Measurements from ENCODE around the gene EPHB1.

EPHB1 gene

GRCh38 chr3:134934933-134935332 lies 139.9 kb downstream of the EPHB1 start:
- in situ Hi-C loops (cut with MboI; ENCODE audit: low sequenced_read_pairs) = no loop called here
- DNase-seq (ENCODE audit: low spot score in 2 of 2) = no peak
- H3K9me3 ChIP-seq = no peaks in the 10 kb centered on the region

DNA sequence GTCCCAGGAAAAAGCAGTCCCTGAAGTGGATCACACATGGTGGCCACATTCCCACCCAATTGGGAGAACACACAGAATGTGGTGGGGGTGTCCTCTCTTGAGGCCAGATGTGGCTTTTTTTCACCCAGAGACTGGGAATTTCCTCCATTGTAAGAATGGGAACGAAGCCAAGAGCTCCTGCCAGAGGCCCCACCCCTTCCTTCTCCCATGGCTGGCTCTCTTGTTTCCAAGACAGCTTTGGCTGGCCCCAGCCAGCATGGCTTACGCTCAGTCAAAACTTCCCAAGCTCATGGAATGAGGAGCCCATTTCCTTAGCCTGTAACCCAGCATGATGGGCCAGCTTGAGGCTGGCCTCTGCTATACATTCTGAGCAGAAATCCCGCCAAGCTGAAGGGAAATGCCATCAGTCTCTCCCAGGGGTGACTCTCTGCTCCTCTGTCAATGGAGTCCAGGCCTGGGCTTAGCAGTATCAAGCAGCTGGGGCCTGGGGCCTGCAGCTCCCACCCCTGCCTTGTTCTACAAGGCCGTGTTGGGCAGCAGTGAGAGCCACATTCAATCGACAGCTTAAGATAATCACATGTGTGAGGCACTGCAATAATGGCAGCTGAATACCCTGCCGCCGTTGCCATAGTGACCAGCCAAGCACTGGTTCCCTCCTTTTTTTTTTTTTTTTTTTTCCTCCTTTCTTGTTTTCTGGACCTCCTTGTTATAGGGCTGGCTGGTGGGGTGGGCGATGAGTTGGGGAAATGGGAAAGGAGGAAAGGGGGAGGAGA lies 142.4 kb downstream of the EPHB1 start:
- Histone ChIP-seq H3K4me1 (no peaks in the 10 kb centered on the region), H3K36me3 (replicated peaks) (no peaks in the 10 kb centered on the region), H3K4me3 (no peak overlapping the region), H3K27me3 (ENCODE audit: low read depth) (no peaks in the 10 kb centered on the region), H3K9me3 (no peaks in the 10 kb centered on the region)
- peak; percentile 3 to 48 for DNase-seq (ENCODE audit: low spot score in 2 of 2)
- in situ Hi-C loops (cut with MboI; ENCODE audit: low sequenced_read_pairs) = no loop called here

More at GRCh38 chr3:134934933-134935332, 139.9 kb downstream of the EPHB1 start:
- Histone ChIP-seq H3K36me3 (replicated peaks) (no peaks in the 10 kb centered on the region), H3K4me1 (no peaks in the 10 kb centered on the region), H3K27me3 (ENCODE audit: low read depth) (no peaks in the 10 kb centered on the region), H3K4me3 (no peak overlapping the region)

GRCh38 chr3:134938029-134938525 lies 143.0 kb downstream of the EPHB1 start:
- H3K27me3 ChIP-seq (ENCODE audit: low read depth) = no peaks in the 10 kb centered on the region
- in situ Hi-C loops (cut with MboI; ENCODE audit: low sequenced_read_pairs) = no loop called here
- no peak for DNase-seq (ENCODE audit: low spot score in 2 of 2)

DNA sequence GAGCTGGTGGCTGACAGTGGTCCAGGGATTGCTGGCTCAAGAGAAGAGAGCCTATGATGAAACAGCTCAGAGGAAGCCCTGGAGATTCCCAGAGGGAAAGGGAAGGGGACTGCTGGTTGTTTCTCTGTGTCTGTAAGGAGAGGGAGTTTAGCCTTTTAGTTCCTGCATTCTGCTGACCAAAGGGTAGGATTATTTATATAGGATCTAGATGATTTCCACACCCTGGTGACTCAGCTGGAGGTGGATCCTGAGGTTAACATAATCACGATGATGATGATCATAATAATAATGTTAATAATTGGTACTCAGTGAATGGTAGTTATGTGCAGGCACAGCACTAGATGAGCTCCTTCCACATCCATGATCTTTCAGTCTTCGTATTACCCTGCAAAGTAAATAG lies 144.9 kb downstream of the EPHB1 start:
- H3K4me1 ChIP-seq = no peaks in the 10 kb centered on the region
- H3K27me3 ChIP-seq (ENCODE audit: low read depth) = no peaks in the 10 kb centered on the region
- H3K36me3 ChIP-seq (replicated peaks) = no peaks in the 10 kb centered on the region
- H3K4me3 ChIP-seq = no peak overlapping the region
- no peaks in the 10 kb centered on the region for H3K9me3 ChIP-seq
- in situ Hi-C loops (cut with MboI; ENCODE audit: low sequenced_read_pairs) = no loop called here
- DNase-seq (ENCODE audit: low spot score in 2 of 2) = no peak

More at GRCh38 chr3:134938029-134938525, 143.0 kb downstream of the EPHB1 start:
- Histone ChIP-seq H3K4me3 (no peak overlapping the region), H3K4me1 (no peaks in the 10 kb centered on the region), H3K36me3 (replicated peaks) (no peaks in the 10 kb centered on the region), H3K9me3 (no peaks in the 10 kb centered on the region)

DNA sequence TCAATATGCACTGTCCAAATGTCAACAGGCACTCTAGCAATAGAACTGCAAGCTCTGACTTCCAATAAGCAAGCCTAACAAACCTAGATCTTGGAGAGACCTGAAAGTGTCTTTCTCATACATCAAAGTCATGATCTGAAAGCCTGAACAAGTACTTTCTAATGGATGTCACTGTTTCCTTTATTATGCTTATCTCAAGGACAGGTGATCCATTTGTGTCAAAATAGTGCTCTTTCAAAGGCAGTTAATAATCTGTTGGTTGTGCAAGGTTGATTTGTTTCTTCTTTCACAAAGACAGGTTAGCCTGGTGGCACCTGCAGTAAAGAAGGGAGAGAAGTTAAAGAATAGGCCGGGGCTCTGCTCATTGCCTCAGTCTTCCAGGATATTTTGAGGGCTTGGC lies 146.8 kb downstream of the EPHB1 start:
- no peak overlapping the region for H3K4me3 ChIP-seq

DNA sequence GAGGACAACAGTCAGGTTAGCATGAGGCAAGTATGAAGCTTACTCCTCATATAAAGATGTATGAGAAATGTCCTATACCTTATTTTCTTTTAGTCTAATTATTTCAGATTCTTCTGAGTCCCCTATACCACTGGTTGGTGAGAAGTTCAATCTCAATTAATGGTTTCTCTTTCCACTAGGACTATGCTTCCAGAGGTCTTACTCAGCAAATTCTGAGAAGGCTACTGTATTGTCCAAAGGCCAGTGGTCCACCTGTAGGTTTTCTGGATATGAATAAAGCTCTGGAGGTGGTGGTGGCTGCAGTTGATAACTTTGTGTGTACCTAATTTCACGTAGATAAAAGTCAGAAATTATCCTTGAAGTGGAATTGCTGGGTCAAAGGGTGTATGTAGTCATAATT lies 149.4 kb downstream of the EPHB1 start:
- in situ Hi-C loops (cut with MboI; ENCODE audit: low sequenced_read_pairs) = no loop called here
- no peaks in the 10 kb centered on the region for H3K9me3 ChIP-seq

More for the DNA sequence above, 146.8 kb downstream of the EPHB1 start:
- Histone ChIP-seq H3K9me3 (no peaks in the 10 kb centered on the region), H3K4me1 (no peaks in the 10 kb centered on the region), H3K36me3 (replicated peaks) (no peaks in the 10 kb centered on the region), H3K27me3 (ENCODE audit: low read depth) (no peaks in the 10 kb centered on the region)
- in situ Hi-C loops (cut with MboI; ENCODE audit: low sequenced_read_pairs) = no loop called here
- DNase-seq (ENCODE audit: low spot score in 2 of 2) = no peak

DNA sequence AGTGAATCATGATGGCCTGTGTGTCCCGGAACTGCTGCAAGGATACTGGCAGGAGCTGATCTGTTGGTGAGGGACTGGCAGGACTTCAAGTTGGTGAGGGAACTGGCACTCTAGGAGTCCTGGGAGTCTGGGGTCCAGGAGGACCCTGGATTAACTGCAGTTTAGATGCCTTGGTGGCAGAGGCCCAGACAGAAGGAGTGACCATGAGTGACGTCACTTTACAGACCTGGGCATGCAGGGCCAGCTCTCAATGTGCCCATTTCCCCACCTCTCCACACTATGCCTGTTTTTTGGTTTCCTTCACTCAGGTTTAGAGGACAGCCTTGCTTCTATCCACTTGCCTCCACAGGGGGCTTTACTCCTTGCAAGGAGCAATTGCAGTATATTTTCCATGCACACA lies 154.1 kb downstream of the EPHB1 start:
- no peaks in the 10 kb centered on the region for H3K27me3 ChIP-seq (ENCODE audit: low read depth)
- H3K9me3 ChIP-seq = no peaks in the 10 kb centered on the region
- in situ Hi-C loops (cut with MboI; ENCODE audit: low sequenced_read_pairs) = no loop called here
- DNase-seq (ENCODE audit: low spot score in 2 of 2) = no peak
- H3K4me1 ChIP-seq = no peaks in the 10 kb centered on the region
- H3K4me3 ChIP-seq = no peak overlapping the region
- no peaks in the 10 kb centered on the region for H3K36me3 ChIP-seq (replicated peaks)

More for the DNA sequence above, 149.4 kb downstream of the EPHB1 start:
- no peak for DNase-seq (ENCODE audit: low spot score in 2 of 2)
- Histone ChIP-seq H3K27me3 (ENCODE audit: low read depth) (no peaks in the 10 kb centered on the region), H3K4me3 (no peak overlapping the region), H3K4me1 (no peaks in the 10 kb centered on the region), H3K36me3 (replicated peaks) (no peaks in the 10 kb centered on the region)

GRCh38 chr3:134952371-134952770 lies 157.3 kb downstream of the EPHB1 start:
- DNase-seq (ENCODE audit: low spot score in 2 of 2) = no peak
- Histone ChIP-seq H3K27me3 (ENCODE audit: low read depth) (no peaks in the 10 kb centered on the region), H3K4me3 (no peak overlapping the region), H3K9me3 (no peaks in the 10 kb centered on the region), H3K4me1 (no peaks in the 10 kb centered on the region), H3K36me3 (replicated peaks) (no peaks in the 10 kb centered on the region)
- in situ Hi-C loops (cut with MboI; ENCODE audit: low sequenced_read_pairs) = no loop called here

GRCh38 chr3:134955874-134956273 lies 160.8 kb downstream of the EPHB1 start:
- H3K27me3 ChIP-seq (ENCODE audit: low read depth) = no peaks in the 10 kb centered on the region
- H3K4me3 ChIP-seq = no peak overlapping the region
- no peak for DNase-seq (ENCODE audit: low spot score in 2 of 2)
- H3K9me3 ChIP-seq = no peaks in the 10 kb centered on the region
- in situ Hi-C loops (cut with MboI; ENCODE audit: low sequenced_read_pairs) = no loop called here
- no peaks in the 10 kb centered on the region for H3K4me1 ChIP-seq
- no peaks in the 10 kb centered on the region for H3K36me3 ChIP-seq (replicated peaks)

GRCh38 chr3:134956395-134956794 lies 161.3 kb downstream of the EPHB1 start:
- in situ Hi-C loops (cut with MboI; ENCODE audit: low sequenced_read_pairs) = no loop called here
- no peaks in the 10 kb centered on the region for H3K4me1 ChIP-seq
- no peak for DNase-seq (ENCODE audit: low spot score in 2 of 2)
- no peak overlapping the region for H3K4me3 ChIP-seq
- no peaks in the 10 kb centered on the region for H3K27me3 ChIP-seq (ENCODE audit: low read depth)
- H3K36me3 ChIP-seq (replicated peaks) = no peaks in the 10 kb centered on the region
- no peaks in the 10 kb centered on the region for H3K9me3 ChIP-seq

DNA sequence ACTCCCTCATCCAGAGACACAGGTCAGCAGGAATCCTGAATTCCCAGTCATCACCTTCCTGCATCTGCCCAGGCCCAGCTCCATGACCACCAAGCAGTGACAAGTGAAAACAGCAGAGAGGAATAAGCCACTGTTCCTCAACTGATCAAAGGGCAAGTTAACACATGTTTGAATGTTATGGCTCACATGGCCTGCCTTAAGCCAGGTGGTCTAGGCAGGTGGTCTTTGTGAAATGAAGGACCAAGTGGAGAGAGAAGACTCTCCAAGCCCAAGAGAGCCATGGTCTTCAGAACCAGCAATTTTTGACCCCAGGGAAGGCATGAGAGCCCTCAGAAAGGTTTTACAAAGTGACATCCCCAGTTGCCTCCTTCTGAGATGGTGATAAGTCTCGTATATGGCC lies 161.8 kb downstream of the EPHB1 start:
- DNase-seq (ENCODE audit: low spot score in 2 of 2) = no peak
- Histone ChIP-seq H3K27me3 (ENCODE audit: low read depth) (no peaks in the 10 kb centered on the region), H3K9me3 (no peaks in the 10 kb centered on the region), H3K36me3 (replicated peaks) (no peaks in the 10 kb centered on the region), H3K4me3 (no peak overlapping the region), H3K4me1 (no peaks in the 10 kb centered on the region)
- in situ Hi-C loops (cut with MboI; ENCODE audit: low sequenced_read_pairs) = no loop called here

GRCh38 chr3:134959516-134959915 lies 164.5 kb downstream of the EPHB1 start:
- Histone ChIP-seq H3K36me3 (replicated peaks) (no peaks in the 10 kb centered on the region), H3K27me3 (ENCODE audit: low read depth) (no peaks in the 10 kb centered on the region), H3K4me3 (no peak overlapping the region), H3K4me1 (no peaks in the 10 kb centered on the region), H3K9me3 (no peaks in the 10 kb centered on the region)
- no peak for DNase-seq (ENCODE audit: low spot score in 2 of 2)
- in situ Hi-C loops (cut with MboI; ENCODE audit: low sequenced_read_pairs) = no loop called here

- Histone ChIP-seq H3K4me3 (no peak overlapping the region), H3K9me3 (no peaks in the 10 kb centered on the region), H3K4me1 (no peaks in the 10 kb centered on the region), H3K27me3 (ENCODE audit: low read depth) (no peaks in the 10 kb centered on the region), H3K36me3 (replicated peaks) (no peaks in the 10 kb centered on the region)
- no peak for DNase-seq (ENCODE audit: low spot score in 2 of 2)
- in situ Hi-C loops (cut with MboI; ENCODE audit: low sequenced_read_pairs) = no loop called here
These were observed 169.2 kb downstream of the EPHB1 start for GRCh38 chr3:134964226-134964625.

DNA sequence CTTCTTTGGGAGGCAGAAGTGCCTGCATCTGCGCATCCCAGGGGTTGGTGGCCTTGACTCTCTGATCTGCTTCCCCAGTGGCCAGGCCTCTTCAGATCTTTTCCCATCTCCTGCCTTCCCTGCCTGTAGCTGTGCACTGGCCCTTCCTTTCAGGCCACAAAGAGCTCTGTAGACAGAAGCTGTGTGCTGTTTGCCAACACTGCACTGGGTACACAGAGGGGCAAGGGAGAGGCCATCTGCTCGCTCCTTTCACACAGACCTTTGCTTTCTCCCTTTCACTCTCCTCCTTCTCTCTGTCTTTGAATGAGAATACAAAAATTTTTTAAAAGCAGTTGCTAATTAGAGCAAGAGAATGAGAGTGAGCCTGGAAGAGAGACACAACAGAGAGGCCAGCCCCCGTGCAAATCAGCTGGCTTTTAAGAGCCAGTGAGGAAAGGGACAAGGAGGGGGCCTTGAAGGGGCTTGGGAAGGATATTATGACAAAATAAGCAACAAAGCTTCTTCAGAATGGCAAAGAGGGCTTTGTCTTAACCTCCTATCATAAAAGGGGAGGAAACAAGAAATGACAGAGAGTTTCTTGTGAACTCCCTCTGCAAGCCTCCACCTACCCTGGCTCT lies 170.9 kb downstream of the EPHB1 start:
- in situ Hi-C loops (cut with MboI; ENCODE audit: low sequenced_read_pairs) = no loop called here
- H3K9me3 ChIP-seq = no peaks in the 10 kb centered on the region
- no peak for DNase-seq (ENCODE audit: low spot score in 2 of 2)
- no peak overlapping the region for H3K4me3 ChIP-seq
- no peaks in the 10 kb centered on the region for H3K36me3 ChIP-seq (replicated peaks)
- H3K4me1 ChIP-seq = no peaks in the 10 kb centered on the region
- no peaks in the 10 kb centered on the region for H3K27me3 ChIP-seq (ENCODE audit: low read depth)
